Measurements from ENCODE around the gene HSPA1A.
"Not testable (repeated sequence)": the region's sequence is repeated elsewhere in the genome, so short reads cannot be mapped to it uniquely, and the experiment has no call there.

The HSPA1A gene

DNA sequence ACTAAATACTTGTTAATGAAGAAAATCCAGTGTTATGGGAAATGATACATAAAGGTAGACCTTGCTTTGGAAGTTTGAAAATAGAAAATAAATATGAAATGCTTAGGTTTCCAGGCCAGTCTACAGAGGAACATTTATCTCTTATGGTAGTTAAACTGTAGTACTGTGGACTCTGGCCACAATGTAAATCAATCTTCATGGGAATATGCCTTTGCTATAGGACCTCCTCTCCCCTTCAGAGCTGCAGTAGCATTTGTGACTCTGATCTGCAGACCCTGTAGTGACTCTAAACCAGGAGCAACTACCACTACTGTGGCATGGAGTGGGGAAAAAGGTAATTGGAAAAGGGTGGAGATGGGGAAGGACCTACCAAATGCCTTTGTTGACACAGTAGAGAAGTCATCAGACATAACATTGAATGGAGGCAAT, 4.5 kb downstream of the HSPA1A start:
- Histone ChIP-seq H3K4me3 (ENCODE audit: low read length, poor library complexity, severe bottlenecking) (no peak overlapping the region), H3K9ac (ENCODE audit: low read depth, low read length, poor library complexity, severe bottlenecking) (no peak overlapping the region), H3K9me2 (replicated peaks; ENCODE audit: low read depth, low read length) (no peaks in the 10 kb centered on the region), H4K20me1 (ENCODE audit: insufficient read depth, low read length, poor library complexity, severe bottlenecking) (no peaks in the 10 kb centered on the region), H3K9me3 (ENCODE audit: insufficient read depth, low read depth, low read length) (no peaks in the 10 kb centered on the region), H3K4me2 (ENCODE audit: low read depth, low read length, poor library complexity, severe bottlenecking) (no peak overlapping the region), H3K79me2 (ENCODE audit: insufficient read depth, low read length) (no peaks in the 10 kb centered on the region), H3K4me1 (ENCODE audit: insufficient read depth, low read length, poor library complexity, severe bottlenecking) (peaks cover 22% of the 10 kb centered on the region), H3F3A (ENCODE audit: low read depth) (peaks cover 6% of the 10 kb centered on the region; the same call in 1 of the 2 replicates), H3K36me3 (ENCODE audit: insufficient read depth, low read length) (no peaks in the 10 kb centered on the region), H2AFZ (ENCODE audit: low read length) (no peak overlapping the region), H3K27me3 (ENCODE audit: insufficient read depth, low read length, poor library complexity, severe bottlenecking) (no peaks in the 10 kb centered on the region)
- no peak for TF ChIP-seq EZH2phosphoT487 (IDR thresholded peaks at IDR 0.05; ENCODE audit: borderline replicate concordance)
- TF ChIP-seq, protein P1, sequence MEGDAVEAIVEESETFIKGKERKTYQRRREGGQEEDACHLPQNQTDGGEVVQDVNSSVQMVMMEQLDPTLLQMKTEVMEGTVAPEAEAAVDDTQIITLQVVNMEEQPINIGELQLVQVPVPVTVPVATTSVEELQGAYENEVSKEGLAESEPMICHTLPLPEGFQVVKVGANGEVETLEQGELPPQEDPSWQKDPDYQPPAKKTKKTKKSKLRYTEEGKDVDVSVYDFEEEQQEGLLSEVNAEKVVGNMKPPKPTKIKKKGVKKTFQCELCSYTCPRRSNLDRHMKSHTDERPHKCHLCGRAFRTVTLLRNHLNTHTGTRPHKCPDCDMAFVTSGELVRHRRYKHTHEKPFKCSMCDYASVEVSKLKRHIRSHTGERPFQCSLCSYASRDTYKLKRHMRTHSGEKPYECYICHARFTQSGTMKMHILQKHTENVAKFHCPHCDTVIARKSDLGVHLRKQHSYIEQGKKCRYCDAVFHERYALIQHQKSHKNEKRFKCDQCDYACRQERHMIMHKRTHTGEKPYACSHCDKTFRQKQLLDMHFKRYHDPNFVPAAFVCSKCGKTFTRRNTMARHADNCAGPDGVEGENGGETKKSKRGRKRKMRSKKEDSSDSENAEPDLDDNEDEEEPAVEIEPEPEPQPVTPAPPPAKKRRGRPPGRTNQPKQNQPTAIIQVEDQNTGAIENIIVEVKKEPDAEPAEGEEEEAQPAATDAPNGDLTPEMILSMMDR (conservative IDR thresholded peaks at IDR 0.05; ENCODE audit: low read length): no peak

DNA sequence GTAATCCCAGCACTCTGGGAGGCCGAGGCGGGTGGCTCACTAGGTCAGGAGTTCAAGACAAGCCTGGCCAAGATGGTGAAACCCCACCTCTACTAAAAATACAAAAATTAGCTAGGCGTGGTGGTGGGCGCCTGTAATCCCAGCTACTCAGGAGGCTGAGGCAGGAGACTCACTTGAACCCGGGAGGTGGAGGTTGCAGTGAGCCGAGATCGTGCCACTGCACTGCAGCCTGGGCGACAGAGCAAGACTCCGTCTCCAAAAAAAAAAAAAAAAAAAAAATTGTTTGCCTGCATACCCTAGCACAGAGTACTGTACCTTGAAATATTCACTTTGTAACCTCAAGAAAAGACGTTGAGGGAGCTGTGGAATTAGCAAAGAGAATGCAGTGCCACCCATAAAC, 5.1 kb downstream of the HSPA1A start:
- not testable (repeated sequence) for H3K79me2 ChIP-seq (ENCODE audit: insufficient read depth, low read length); H3K4me3 ChIP-seq (ENCODE audit: low read length, poor library complexity, severe bottlenecking); H3K36me3 ChIP-seq (ENCODE audit: insufficient read depth, low read length); H3K9me2 ChIP-seq (replicated peaks; ENCODE audit: low read depth, low read length); H3K9ac ChIP-seq (ENCODE audit: low read depth, low read length, poor library complexity, severe bottlenecking); H3K27me3 ChIP-seq (ENCODE audit: insufficient read depth, low read length, poor library complexity, severe bottlenecking); H3F3A ChIP-seq (ENCODE audit: low read depth); H2AFZ ChIP-seq (ENCODE audit: low read length); H3K4me2 ChIP-seq (ENCODE audit: low read depth, low read length, poor library complexity, severe bottlenecking); H3K9me3 ChIP-seq (ENCODE audit: insufficient read depth, low read depth, low read length); H4K20me1 ChIP-seq (ENCODE audit: insufficient read depth, low read length, poor library complexity, severe bottlenecking)
- H3K4me1 ChIP-seq (ENCODE audit: insufficient read depth, low read length, poor library complexity, severe bottlenecking): peaks cover 22% of the 10 kb centered on the region

DNA sequence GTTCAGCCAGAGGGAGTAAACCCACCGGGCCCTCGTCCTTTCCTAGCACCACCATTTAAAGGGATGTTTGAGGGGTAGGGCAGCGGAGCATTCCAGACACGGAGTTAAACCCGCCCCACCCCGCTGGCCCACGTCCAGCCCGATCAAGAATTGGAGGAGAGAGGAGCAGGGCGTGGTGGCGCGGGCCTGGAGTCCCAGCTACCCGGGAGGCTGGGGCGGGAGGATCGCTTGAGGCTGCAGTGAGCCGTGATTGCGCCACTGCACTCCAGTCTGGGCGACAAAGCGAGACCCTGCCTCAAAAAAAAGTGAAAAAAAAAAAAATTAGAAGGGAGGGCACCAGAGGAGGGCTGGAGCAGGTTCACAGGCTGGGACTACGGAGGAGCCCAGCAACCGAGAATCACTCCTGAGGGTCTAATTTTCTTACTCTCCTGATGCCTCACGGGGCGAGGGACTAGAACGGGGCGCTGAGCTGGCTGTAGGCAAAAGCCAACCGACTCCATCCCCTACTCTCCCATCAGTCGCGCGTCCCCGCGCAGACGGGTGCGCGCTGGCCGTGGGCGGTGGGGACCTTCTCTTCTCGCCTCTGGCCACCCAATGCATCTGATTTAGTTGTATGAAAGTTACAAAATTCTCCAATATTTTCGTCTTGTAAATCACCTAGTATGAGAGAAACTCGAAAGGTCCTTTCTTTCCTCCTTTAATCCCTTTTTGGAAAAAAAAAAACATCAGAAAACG, 6.1 kb downstream of the HSPA1A start:
- no peaks in the 10 kb centered on the region for H3K27me3 ChIP-seq (ENCODE audit: insufficient read depth, low read length, poor library complexity, severe bottlenecking)
- H2AFZ ChIP-seq (ENCODE audit: low read length): peak overlapping the region; percentile 94
- H3K79me2 ChIP-seq (ENCODE audit: insufficient read depth, low read length): no peaks in the 10 kb centered on the region
- peak overlapping the region; percentile 77 for H3K4me3 ChIP-seq (ENCODE audit: low read length, poor library complexity, severe bottlenecking)
- peaks cover 6% of the 10 kb centered on the region; the same call in 1 of the 2 replicates for H3F3A ChIP-seq (ENCODE audit: low read depth)
- H3K4me1 ChIP-seq (ENCODE audit: insufficient read depth, low read length, poor library complexity, severe bottlenecking): peaks cover 22% of the 10 kb centered on the region
- no peaks in the 10 kb centered on the region for H3K9me3 ChIP-seq (ENCODE audit: insufficient read depth, low read depth, low read length)
- H3K9me2 ChIP-seq (replicated peaks; ENCODE audit: low read depth, low read length): no peaks in the 10 kb centered on the region
- H3K9ac ChIP-seq (ENCODE audit: low read depth, low read length, poor library complexity, severe bottlenecking): peak overlapping the region; percentile 77
- H3K4me2 ChIP-seq (ENCODE audit: low read depth, low read length, poor library complexity, severe bottlenecking): peak overlapping the region; percentile 74
- no peak for TF ChIP-seq EZH2phosphoT487 (IDR thresholded peaks at IDR 0.05; ENCODE audit: borderline replicate concordance)
- TF ChIP-seq, protein P1 (conservative IDR thresholded peaks at IDR 0.05; ENCODE audit: low read length): no peak
- H4K20me1 ChIP-seq (ENCODE audit: insufficient read depth, low read length, poor library complexity, severe bottlenecking): no peaks in the 10 kb centered on the region
- no peaks in the 10 kb centered on the region for H3K36me3 ChIP-seq (ENCODE audit: insufficient read depth, low read length)
